Endothelial cell of umbilical vein (primary cell): ENCODE measurements around the gene PTPRT. TPM values are rescaled to one million over a fixed set of nuclear protein-coding genes. Genes with fewer than 3 reads are reported as not detected.

Experiments used
- BruUV-seq: library from RNA; stranded (reverse); fragments of 400-500 nt; replicated peaks from 2 replicates; lab custom pipeline; 2021; lab: Mats Ljungman, UMichigan
- CTCF ChIA-PET: fragments of 300-600, 350-600 bp; sonication (Branson Sonifier 250); formaldehyde crosslinking; loops from one replicate; lab custom pipeline; 2021; ENCODE audit warnings: antibody characterized with exemption, inconsistent platforms; lab: Charles Lee
- POLR2A ChIA-PET: fragments of 300-600, 350-600 bp; sonication (Branson Sonifier 250); formaldehyde crosslinking; loops from one replicate; lab custom pipeline; 2021; ENCODE audit warnings: antibody characterized with exemption, inconsistent platforms; lab: Charles Lee
- DNase-seq: peaks from one replicate; pipeline ENCODE4 v3.0.0-alpha.2; 2011; ENCODE audit warnings: low read depth, low spot score
- FAIRE-seq: peaks from 2 replicates; lab custom pipeline; 2011; peaks lifted over from hg19 to GRCh38; lab: Jason Lieb, UNC
- H2AFZ ChIP-seq: 2 replicates; pipeline ENCODE4 v1.6.0; 2012; ENCODE audit warnings: low read depth, low read length, control low read depth, inconsistent platforms
- H3K27ac ChIP-seq: 2 replicates; pipeline ENCODE4 v1.5.1; 2011; ENCODE audit warnings: low read depth, mild to moderate bottlenecking, control low read depth, low read length, moderate library complexity; ENCODE audit not compliant: insufficient read depth
- H3K27me3 ChIP-seq, 2 experiments: 2 replicates each; pipeline versions ENCODE4 v1.6.0 to v1.6.1; 2011; ENCODE audit warnings: low read length in 2 of 2, mixed read lengths in 1 of 2; ENCODE audit not compliant: control insufficient read depth in 2 of 2, insufficient read depth in 2 of 2
- H3K36me3 ChIP-seq, 2 experiments: 2 replicates in 1 of 2; 3 replicates in 1 of 2; pipeline ENCODE4 v1.5.1; 2011; ENCODE audit warnings: low read length in 2 of 2, mild to moderate bottlenecking in 1 of 2, moderate library complexity in 1 of 2; ENCODE audit not compliant: control insufficient read depth in 2 of 2, insufficient read depth in 2 of 2; ENCODE audit errors: extremely low read depth in 1 of 2
- H3K4me1 ChIP-seq: 3 replicates; pipeline ENCODE4 v1.5.1; 2011; ENCODE audit warnings: mild to moderate bottlenecking, low read length; ENCODE audit not compliant: control insufficient read depth, insufficient read depth; ENCODE audit errors: extremely low read depth
- H3K4me2 ChIP-seq: 2 replicates; pipeline ENCODE4 v1.6.1; 2011; ENCODE audit warnings: low read length, control low read depth, mixed read lengths; ENCODE audit not compliant: insufficient read depth
- H3K4me3 ChIP-seq, 3 experiments: fragments of 200-600 bp in 1 of 3; sonication (generic), shearing (Covaris generic) in 1 of 3; replicated peaks in 1 of 3; 2 replicates each; pipeline ENCODE4 v1.5.1; 2011 to 2016; ENCODE audit warnings: control low read depth in 3 of 3, low read length in 3 of 3, mild to moderate bottlenecking in 2 of 3, inconsistent platforms in 1 of 3, low read depth in 1 of 3, moderate library complexity in 1 of 3; ENCODE audit not compliant: insufficient read depth in 1 of 3
- H3K79me2 ChIP-seq: 2 replicates; pipeline ENCODE4 v1.6.0; 2012; ENCODE audit warnings: low read length, inconsistent platforms; ENCODE audit not compliant: control insufficient read depth, insufficient read depth
- H3K9ac ChIP-seq: replicated peaks from 2 replicates; pipeline ENCODE3; 2011; ENCODE audit warnings: low read length, control low read depth; ENCODE audit not compliant: insufficient read depth; ENCODE audit errors: extremely low read depth
- H3K9me1 ChIP-seq: replicated peaks from 3 replicates; pipeline ENCODE4 v1.6.0; 2011; ENCODE audit warnings: mild to moderate bottlenecking, low read length; ENCODE audit not compliant: control insufficient read depth, insufficient read depth; ENCODE audit errors: extremely low read depth
- H3K9me3 ChIP-seq: replicated peaks from 2 replicates; pipeline ENCODE4 v1.5.1; 2012; ENCODE audit warnings: low read length, inconsistent platforms; ENCODE audit not compliant: control insufficient read depth, insufficient read depth
- H4K20me1 ChIP-seq: replicated peaks from 2 replicates; pipeline ENCODE3; 2011; ENCODE audit warnings: mild to moderate bottlenecking, low read length; ENCODE audit not compliant: control insufficient read depth, insufficient read depth; ENCODE audit errors: extremely low read depth
- EZH2 ChIP-seq: IDR thresholded peaks from 2 replicates; pipeline ENCODE4 v1.6.1; 2012; ENCODE audit warnings: borderline replicate concordance, low read depth, mild to moderate bottlenecking, moderate library complexity, low read length, inconsistent platforms; ENCODE audit not compliant: severe bottlenecking
- FOS ChIP-seq: IDR thresholded peaks from 2 replicates; pipeline ENCODE4 v1.6.1; 2011; ENCODE audit warnings: mild to moderate bottlenecking, low read length, moderate library complexity, borderline replicate concordance; ENCODE audit not compliant: insufficient read depth
- GATA2 ChIP-seq: IDR thresholded peaks from 2 replicates; pipeline ENCODE4 v1.7.0; 2011; ENCODE audit warnings: low read depth, mild to moderate bottlenecking, moderate library complexity, mixed read lengths, low read length; ENCODE audit not compliant: insufficient read length, insufficient read depth
- JUN ChIP-seq: IDR thresholded peaks from 2 replicates; pipeline ENCODE4 v1.6.1; 2011; ENCODE audit warnings: borderline replicate concordance, low read depth; ENCODE audit not compliant: insufficient read length, insufficient read depth
- MYC ChIP-seq: IDR thresholded peaks from one replicate; pipeline ENCODE4 v1.6.1; 2011; ENCODE audit warnings: mild to moderate bottlenecking, low read depth, low read length
- POLR2A ChIP-seq: IDR thresholded peaks from 2 replicates; pipeline ENCODE4 v1.6.1; 2012; ENCODE audit warnings: low read depth, mild to moderate bottlenecking, control low read depth, low read length
- POLR2AphosphoS5 ChIP-seq: IDR thresholded peaks from 2 replicates; pipeline ENCODE4 v1.6.1; 2012; ENCODE audit warnings: low read depth, mild to moderate bottlenecking, control low read depth, low read length, moderate library complexity; ENCODE audit not compliant: insufficient read depth
- dilution Hi-C: fragments of 300-500 bp; cut with MboI; formaldehyde crosslinking; loops from one replicate; pipeline ENCODE4 v1.15.0; 2019; ENCODE audit warnings: low sequenced_read_pairs; ENCODE audit not compliant: extremely low pct_ligation_motif_present
- intact Hi-C: fragments of 100-400 bp; cut with micrococcal nuclease; formaldehyde crosslinking; loops from one replicate; pipeline ENCODE4 v1.10.0; 2022
- polyA plus RNA-seq, 4 experiments: library from polyadenylated mRNA; depleted of rRNA in 3 of 4; stranded (reverse) in 3 of 4; unstranded in 1 of 4; fragments of >200 nt; gene quantifications; 2 replicates each; pipeline versions ENCODE4 v1.2.1 to v1.2.3, GENCODE V29; 2011 to 2012; ENCODE audit warnings: missing spikeins in 1 of 4
- total RNA-seq: library from RNA; stranded (reverse); gene quantifications from 2 replicates; pipeline ENCODE4 v1.2.3, GENCODE V29; 2021
- TF ChIP-seq, protein P1 (sequence below): IDR thresholded peaks from 2 replicates; pipeline ENCODE4 v1.6.1; 2011; ENCODE audit not compliant: insufficient read depth, insufficient read length
- TF ChIP-seq, protein P2 (sequence below), 2 donors: IDR thresholded peaks; 1 replicate in 1 of 2; 2 replicates in 1 of 2; pipeline ENCODE4 v1.5.1; 2011; ENCODE audit warnings: low read length in 2 of 2, mild to moderate bottlenecking in 2 of 2, moderate library complexity in 2 of 2, control low read depth in 1 of 2, inconsistent platforms in 1 of 2, low read depth in 1 of 2; ENCODE audit not compliant: insufficient read depth in 1 of 2; ENCODE audit errors: extremely low read depth in 1 of 2

The PTPRT gene
- total and polyA plus RNA-seq, 2 donors (not counting 3 experiments of a cell fraction or from before 2014, with no cell fraction given) = not detected

DNA sequence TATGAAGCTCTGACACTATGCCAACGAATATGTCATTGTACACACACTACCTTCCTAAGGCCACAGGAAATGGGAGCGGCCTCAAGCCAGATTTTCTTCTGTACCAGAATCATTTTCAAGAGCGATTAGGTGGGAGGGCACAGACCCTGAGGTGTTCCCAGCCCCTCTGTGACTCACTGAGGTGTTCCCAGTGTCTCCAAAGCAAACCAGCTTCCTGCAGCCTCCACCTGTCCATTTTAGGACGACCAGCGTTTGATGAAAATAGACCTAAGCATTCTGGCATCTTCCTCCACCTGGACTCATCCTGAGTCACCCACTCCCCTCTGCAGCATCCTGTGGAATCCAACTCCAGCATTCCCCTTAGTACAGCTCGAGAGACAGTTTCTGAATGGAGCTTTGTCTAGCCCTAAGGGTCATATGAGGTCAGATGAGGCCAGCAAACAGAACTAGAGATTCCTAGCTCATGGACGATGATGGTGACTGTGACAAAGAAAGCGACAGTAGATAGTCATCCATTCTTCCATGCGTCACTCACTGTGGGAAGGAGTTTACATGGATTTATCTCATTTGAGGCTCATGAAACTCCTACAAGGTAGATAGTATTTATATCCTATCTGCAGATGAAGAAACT is 203.4 kb downstream of the PTPRT start:
- Histone ChIP-seq H3K4me2 (no peak overlapping the region), H3K36me3 (no peaks in the 10 kb centered on the region), H3K4me1 (no peaks in the 10 kb centered on the region), H3K79me2 (no peaks in the 10 kb centered on the region), H3K9me1 (no peaks in the 10 kb centered on the region), H2AFZ (no peak overlapping the region), H4K20me1 (no peaks in the 10 kb centered on the region), H3K27me3 (no peaks in the 10 kb centered on the region), H3K4me3 (no peak overlapping the region), H3K27ac (no peak overlapping the region), H3K9ac (no peak overlapping the region), H3K9me3 (peaks cover 12% of the 10 kb centered on the region)
- intact Hi-C loops = no loop called here
- dilution Hi-C loops = no loop called here
- FAIRE-seq = no peak
- DNase-seq = no peak
- TF ChIP-seq JUN (no peak), GATA2 (no peak), FOS (no peak), EZH2 (no peak), POLR2A (no peak), POLR2AphosphoS5 (no peak), MYC (no peak)
- TF ChIP-seq, protein P1, sequence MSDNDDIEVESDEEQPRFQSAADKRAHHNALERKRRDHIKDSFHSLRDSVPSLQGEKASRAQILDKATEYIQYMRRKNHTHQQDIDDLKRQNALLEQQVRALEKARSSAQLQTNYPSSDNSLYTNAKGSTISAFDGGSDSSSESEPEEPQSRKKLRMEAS = no peak
- TF ChIP-seq, protein P2, sequence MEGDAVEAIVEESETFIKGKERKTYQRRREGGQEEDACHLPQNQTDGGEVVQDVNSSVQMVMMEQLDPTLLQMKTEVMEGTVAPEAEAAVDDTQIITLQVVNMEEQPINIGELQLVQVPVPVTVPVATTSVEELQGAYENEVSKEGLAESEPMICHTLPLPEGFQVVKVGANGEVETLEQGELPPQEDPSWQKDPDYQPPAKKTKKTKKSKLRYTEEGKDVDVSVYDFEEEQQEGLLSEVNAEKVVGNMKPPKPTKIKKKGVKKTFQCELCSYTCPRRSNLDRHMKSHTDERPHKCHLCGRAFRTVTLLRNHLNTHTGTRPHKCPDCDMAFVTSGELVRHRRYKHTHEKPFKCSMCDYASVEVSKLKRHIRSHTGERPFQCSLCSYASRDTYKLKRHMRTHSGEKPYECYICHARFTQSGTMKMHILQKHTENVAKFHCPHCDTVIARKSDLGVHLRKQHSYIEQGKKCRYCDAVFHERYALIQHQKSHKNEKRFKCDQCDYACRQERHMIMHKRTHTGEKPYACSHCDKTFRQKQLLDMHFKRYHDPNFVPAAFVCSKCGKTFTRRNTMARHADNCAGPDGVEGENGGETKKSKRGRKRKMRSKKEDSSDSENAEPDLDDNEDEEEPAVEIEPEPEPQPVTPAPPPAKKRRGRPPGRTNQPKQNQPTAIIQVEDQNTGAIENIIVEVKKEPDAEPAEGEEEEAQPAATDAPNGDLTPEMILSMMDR (IDR thresholded peaks at IDR 0.05; ENCODE audit: extremely low read depth in 1 of 2, insufficient read depth in 1 of 2, low read depth in 1 of 2, low read length in 2 of 2) = no peak
- ChIA-PET POLR2A (no interaction called here), CTCF (no interaction called here)
- BruUV-seq = no TSS peak
